Muscle layer of duodenum (tissue), 2 donors: ENCODE data around the gene SPATA4.

ENCODE experiments used
- H3K27ac ChIP-seq: one replicate; pipeline ENCODE4 v1.7.0; 2013; ENCODE audit warnings: mild to moderate bottlenecking, low read length
- H3K27me3 ChIP-seq: one replicate; pipeline ENCODE4 v1.7.0; 2013; ENCODE audit warnings: low read depth, mild to moderate bottlenecking, control low read depth, low read length
- H3K36me3 ChIP-seq, 2 donors: one replicate each; pipeline ENCODE4 v1.7.0; 2013; ENCODE audit warnings: low read length in 2 of 2, control low read depth in 1 of 2, mild to moderate bottlenecking in 1 of 2; ENCODE audit not compliant: insufficient read depth in 2 of 2, control insufficient read depth in 1 of 2
- H3K4me1 ChIP-seq, 2 donors: one replicate each; pipeline ENCODE4 v1.7.0; 2013; ENCODE audit warnings: low read length in 2 of 2, mild to moderate bottlenecking in 2 of 2, control low read depth in 1 of 2, moderate library complexity in 1 of 2; ENCODE audit not compliant: insufficient read depth in 2 of 2, control insufficient read depth in 1 of 2
- H3K4me3 ChIP-seq, 2 donors: one replicate each; pipeline ENCODE4 v1.7.0; 2013; ENCODE audit warnings: low read length in 2 of 2, low read depth in 1 of 2, mild to moderate bottlenecking in 1 of 2
- H3K9me3 ChIP-seq, 2 donors: one replicate each; pipeline ENCODE4 v1.7.0; 2013; ENCODE audit warnings: low read length in 2 of 2, control low read depth in 1 of 2, mild to moderate bottlenecking in 1 of 2; ENCODE audit not compliant: control insufficient read depth in 1 of 2
- donor health status: healthy.

The SPATA4 gene

DNA sequence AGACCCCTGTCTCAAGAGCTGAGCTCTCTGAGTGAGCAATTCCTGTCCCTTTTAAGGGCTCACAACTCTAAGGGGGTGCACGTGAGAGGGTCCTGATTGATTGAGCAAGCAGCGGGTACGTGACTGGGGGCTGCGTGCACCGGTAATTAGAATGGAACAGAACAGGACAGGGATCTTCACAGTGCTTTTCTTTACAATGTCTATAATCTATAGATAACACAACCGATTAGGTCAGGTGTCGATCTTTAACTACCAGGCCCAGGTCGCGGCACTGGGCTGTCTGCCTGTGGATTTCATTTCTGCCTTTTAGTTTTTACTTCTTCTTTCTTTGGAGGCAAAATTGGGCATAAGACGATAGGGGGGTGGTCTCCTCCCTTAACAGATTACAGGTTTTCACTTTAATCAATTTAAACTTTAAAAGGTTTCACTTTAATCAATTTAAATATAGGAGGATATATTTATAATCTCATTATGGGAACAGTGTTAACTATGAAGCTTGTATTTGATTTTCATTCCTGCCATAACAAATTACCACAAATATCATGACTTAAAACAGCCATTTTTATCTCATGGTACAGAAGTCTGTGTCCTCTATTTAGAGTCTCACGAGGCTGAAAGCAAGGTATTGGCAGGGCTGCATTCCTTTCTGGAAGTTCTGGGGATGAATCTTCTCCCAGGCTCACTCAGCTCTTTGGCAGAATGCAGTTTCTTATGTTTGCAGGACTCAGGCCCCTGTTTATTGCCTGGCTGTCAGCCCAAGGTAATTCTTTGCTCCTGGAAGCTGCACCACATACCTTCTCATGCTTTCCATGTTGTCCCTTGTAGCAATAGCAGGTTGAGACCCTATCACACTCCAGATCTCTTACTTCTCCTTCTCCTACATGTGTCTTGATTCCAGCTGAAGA is 5.2 kb downstream of the SPATA4 start:
- Histone ChIP-seq H3K27me3 (no peaks in the 10 kb centered on the region), H3K36me3 (no peaks in the 10 kb centered on the region), H3K9me3 (no peaks in the 10 kb centered on the region), H3K4me1 (peaks cover 0 to 4% of the 10 kb centered on the region in 2 donors), H3K27ac (no peak overlapping the region), H3K4me3 (no peak overlapping the region)

DNA sequence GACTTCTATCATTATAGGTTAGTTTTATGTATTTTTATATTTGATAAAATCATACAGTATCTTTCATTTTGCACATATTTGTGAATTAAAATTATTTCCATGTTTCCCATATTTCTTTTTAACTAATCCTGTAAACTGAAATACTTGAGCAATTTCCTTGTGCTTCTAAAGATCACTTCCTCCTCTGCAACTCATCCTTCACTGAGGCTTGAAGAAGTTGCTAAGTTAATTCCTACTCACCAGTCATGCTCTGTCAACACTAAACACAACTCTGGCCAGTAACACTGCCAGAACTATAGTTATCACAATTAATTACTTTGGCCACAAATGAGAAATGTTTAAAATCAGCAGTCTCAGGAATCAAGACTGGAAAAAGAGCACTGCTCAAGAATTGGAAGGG is 6.7 kb downstream of the SPATA4 start:
- H3K36me3 ChIP-seq: no peaks in the 10 kb centered on the region
- no peak overlapping the region for H3K4me3 ChIP-seq
- H3K27me3 ChIP-seq: no peaks in the 10 kb centered on the region
- H3K4me1 ChIP-seq: no peaks in the 10 kb centered on the region
- H3K27ac ChIP-seq: peak overlapping the region; percentile 35
- no peaks in the 10 kb centered on the region for H3K9me3 ChIP-seq

DNA sequence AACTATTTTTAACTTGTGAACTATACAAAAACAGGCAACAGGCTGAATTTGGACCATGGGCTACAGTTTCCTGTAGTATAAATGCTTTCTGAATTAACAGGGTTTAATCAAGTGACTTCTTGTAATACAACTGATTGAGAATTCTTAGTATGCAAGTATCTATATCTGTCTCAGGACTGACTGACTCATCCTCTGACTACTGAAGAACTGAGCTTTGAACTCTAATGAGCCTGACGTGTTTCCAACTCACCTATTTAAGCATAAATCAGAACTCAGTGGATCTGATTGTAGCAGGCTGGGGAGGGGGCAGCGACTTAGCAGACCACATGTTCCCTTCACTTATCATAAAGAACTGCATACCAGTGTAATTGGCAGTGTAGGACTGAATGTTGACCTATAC is 7.8 kb downstream of the SPATA4 start:
- Histone ChIP-seq H3K27me3 (no peaks in the 10 kb centered on the region), H3K4me3 (no peak overlapping the region), H3K27ac (no peak overlapping the region), H3K4me1 (no peaks in the 10 kb centered on the region), H3K36me3 (no peaks in the 10 kb centered on the region), H3K9me3 (no peaks in the 10 kb centered on the region)

DNA sequence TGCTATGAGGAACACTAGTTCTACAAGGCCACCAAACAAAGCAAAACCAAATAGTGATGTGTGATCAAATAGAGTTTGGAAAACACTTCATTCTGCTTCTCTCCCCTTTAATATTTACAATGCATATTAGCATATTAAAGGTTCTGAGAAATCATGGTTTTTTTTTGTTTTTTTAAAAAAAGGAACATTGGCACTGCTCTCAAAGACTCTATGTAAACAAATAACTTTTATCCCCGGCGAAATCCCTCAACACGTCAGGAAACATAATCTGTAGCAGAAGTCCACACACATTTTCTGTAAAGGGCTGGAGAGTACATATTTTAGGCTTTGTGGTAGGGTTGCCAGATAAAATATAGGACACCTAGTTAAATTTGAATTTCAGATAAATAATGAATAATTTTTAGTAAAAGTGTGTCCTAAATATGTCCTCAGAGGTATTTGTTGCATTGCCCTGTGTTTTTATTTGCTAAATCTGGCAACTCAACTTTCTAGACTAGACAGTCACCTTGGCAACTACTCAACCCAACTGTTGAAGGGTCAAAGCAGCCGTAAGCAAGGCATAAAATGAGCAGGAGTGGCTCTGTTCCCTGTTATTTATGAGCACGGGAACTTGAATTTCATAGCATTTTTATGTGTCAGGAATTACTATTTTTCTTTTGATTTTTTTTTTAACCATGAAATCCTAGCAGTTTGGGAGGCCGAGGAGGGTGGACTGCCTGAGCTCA is 8.6 kb downstream of the SPATA4 start:
- Histone ChIP-seq H3K36me3 (no peaks in the 10 kb centered on the region), H3K4me3 (no peak overlapping the region), H3K27me3 (no peaks in the 10 kb centered on the region), H3K9me3 (no peaks in the 10 kb centered on the region), H3K4me1 (no peaks in the 10 kb centered on the region), H3K27ac (no peak overlapping the region)

DNA sequence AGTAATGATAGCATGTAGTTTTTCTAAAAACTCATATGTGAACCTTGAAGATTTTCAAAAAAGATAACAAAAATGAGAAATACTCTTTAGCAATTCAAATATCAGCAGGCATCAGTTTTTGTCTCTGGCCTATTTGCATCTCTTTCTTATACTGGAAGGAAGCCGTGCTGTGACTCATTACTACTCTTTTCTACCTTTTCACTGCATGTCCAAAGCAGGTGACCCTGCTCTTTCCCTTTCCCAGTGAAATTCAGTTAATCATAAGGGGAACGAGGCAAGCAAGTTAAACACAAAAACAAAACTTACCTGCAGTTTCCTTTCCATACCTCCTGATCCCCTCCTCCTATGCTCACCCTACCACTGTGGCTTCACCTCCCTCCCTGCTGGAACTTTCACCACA is 9.3 kb downstream of the SPATA4 start:
- Histone ChIP-seq H3K4me3 (no peak overlapping the region), H3K36me3 (no peaks in the 10 kb centered on the region), H3K4me1 (no peaks in the 10 kb centered on the region), H3K27ac (no peak overlapping the region), H3K27me3 (no peaks in the 10 kb centered on the region), H3K9me3 (no peaks in the 10 kb centered on the region)

DNA sequence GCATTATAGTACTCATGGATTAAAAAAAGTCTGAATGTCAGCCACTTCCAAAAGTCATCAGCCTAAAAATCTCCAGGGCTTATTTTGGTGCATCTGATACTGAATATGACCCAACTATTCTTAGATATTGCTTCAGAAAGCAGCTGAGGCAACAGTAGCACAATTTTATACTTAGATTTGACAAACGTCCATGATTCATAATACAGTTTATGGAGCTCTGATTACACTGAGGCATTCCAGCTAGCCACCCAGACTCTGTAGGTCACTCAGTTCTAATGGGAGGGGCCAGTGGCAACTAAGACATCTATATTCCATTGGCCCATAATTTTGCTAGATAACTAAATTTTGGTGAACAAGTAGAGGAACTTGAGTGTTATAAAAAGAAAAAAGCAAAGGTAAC is 10.3 kb downstream of the SPATA4 start:
- no peaks in the 10 kb centered on the region for H3K27me3 ChIP-seq
- H3K36me3 ChIP-seq: no peaks in the 10 kb centered on the region
- no peak overlapping the region for H3K27ac ChIP-seq
- no peaks in the 10 kb centered on the region for H3K4me1 ChIP-seq
- H3K4me3 ChIP-seq: no peak overlapping the region
- no peaks in the 10 kb centered on the region for H3K9me3 ChIP-seq

DNA sequence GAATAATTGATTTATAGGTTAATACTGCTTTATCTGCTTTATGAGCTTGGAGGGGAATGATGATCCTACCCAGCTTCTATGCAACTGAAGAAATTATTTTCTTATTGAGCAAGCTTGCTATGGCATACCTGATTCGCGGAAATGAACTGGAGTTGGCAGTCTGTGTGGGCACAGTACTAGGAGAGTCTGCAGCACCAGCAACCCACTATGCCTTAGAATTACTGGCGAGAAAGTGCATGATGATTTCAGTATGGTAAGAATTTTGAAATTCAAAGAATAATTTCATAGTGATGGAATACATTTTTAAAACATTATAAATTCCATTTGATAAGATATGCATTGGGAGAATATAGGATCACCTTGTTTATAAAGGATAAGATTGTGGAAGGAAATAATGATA is 32.3 kb downstream of the SPATA4 start:
- H3K4me3 ChIP-seq: no peak overlapping the region
- H3K27ac ChIP-seq: no peak overlapping the region
- no peaks in the 10 kb centered on the region for H3K4me1 ChIP-seq
- H3K36me3 ChIP-seq: no peaks in the 10 kb centered on the region
- no peaks in the 10 kb centered on the region for H3K27me3 ChIP-seq
- H3K9me3 ChIP-seq: no peaks in the 10 kb centered on the region

DNA sequence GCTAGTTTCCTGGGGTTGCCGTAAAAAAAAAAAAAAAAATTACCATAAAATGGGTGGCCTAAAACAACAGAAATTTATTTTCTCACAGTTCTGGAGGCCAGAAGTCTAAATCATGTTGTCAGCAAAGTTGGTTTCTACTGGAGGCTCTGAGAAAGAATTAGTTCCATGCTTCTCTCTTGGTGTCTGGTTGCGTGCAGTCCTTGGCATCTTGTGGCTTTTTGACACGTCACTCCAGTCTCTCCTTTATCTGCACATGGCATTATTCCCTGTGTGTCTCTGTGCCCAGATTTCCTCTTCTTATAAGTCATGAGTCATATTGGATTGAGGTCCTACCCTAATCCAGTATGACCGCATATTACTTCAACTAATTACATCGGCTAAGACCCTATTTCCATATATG is 38.7 kb downstream of the SPATA4 start:
- Histone ChIP-seq H3K4me3 (no peak overlapping the region), H3K9me3 (no peaks in the 10 kb centered on the region), H3K4me1 (no peaks in the 10 kb centered on the region), H3K36me3 (peaks cover 0 to 3% of the 10 kb centered on the region in 2 donors), H3K27ac (no peak overlapping the region), H3K27me3 (no peaks in the 10 kb centered on the region)

DNA sequence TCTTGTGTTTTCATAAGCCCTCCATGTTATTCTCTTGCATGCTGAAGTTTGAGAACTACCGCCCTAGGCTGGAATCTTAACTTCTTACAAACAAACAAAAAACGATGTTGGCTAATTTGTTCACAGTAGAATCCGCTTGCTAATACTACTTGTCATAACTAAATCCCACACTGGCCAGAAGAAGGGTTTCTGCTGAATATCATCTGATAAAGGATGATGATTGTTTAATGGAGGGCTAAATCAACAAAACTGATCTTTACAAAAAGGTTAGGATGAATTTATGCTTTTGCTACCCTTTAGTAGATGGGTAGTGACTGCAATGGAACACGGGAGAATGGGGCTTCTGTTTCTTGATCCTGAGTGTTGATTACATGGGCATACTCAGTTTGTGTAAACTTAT is 42.3 kb downstream of the SPATA4 start:
- no peak overlapping the region for H3K4me3 ChIP-seq
- H3K27ac ChIP-seq: no peak overlapping the region
- peaks cover 0 to 3% of the 10 kb centered on the region in 2 donors for H3K36me3 ChIP-seq
- H3K9me3 ChIP-seq: no peaks in the 10 kb centered on the region
- H3K4me1 ChIP-seq: no peaks in the 10 kb centered on the region
- H3K27me3 ChIP-seq: no peaks in the 10 kb centered on the region

DNA sequence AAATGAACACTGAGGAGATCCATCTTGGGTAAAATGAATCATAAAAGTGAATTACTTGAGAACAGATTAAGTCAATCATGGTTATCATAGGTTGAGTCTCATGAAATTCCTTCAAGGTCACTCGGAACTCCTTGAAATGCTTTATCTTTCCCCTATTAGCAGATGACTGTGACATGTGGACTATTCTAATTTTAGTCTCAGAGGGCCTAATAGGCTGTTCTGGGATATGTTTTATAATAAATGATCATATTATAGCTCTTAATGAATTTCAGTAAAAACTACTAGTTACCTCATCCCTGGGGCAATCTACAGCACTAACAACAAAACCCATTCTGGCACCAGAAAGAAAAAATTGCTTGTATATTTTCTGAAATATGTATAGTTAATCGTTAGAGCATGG is 44.7 kb downstream of the SPATA4 start:
- Histone ChIP-seq H3K4me1 (no peaks in the 10 kb centered on the region), H3K36me3 (no peaks in the 10 kb centered on the region), H3K9me3 (no peaks in the 10 kb centered on the region), H3K4me3 (no peak overlapping the region), H3K27me3 (no peaks in the 10 kb centered on the region), H3K27ac (no peak overlapping the region)

DNA sequence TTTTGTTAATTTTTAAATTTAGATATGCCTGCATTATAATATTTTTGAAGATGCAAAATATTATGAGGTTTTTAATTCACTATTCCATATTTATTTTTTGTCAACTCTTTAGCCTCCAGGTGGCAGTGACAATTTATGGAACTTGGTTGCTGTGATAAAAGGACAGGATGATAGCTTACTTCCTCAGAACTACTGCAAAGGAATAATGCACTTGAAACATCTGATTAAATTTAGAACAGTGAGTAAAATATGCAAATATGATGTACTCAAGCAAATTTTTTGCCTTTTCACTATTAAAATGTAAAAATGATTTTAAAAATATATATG is 45.1 kb downstream of the SPATA4 start:
- H3K9me3 ChIP-seq: no peaks in the 10 kb centered on the region
- no peaks in the 10 kb centered on the region for H3K27me3 ChIP-seq
- H3K4me3 ChIP-seq: no peak overlapping the region
- H3K27ac ChIP-seq: no peak overlapping the region
- H3K4me1 ChIP-seq: no peaks in the 10 kb centered on the region
- no peaks in the 10 kb centered on the region for H3K36me3 ChIP-seq
